K562 (cell line): ENCODE data around the gene ZNF554. TPM values are rescaled to one million over a fixed set of nuclear protein-coding genes. Genes with fewer than 3 reads are reported as not detected.

Experiments
- ATAC-seq: fragments of 200-7000 bp; cut with Tn5 transposase; 3 replicates; pipeline ENCODE4 v1.9.1; 2020; ENCODE audit warnings: moderate library complexity
- BruUV-seq: library from RNA; stranded (reverse); fragments of 400-500 nt; replicated peaks from 2 replicates; lab custom pipeline; 2021; lab: Mats Ljungman, UMichigan
- CTCF ChIA-PET: fragments of 300-600 bp; formaldehyde crosslinking; extraction: SDS; loops from one replicate; lab custom pipeline; 2021; ENCODE audit warnings: low intra/inter-chr PET ratio; lab: Yijun Ruan, JAX
- POLR2A ChIA-PET: fragments of 300-600, 350-650 bp; sonication (Branson Sonifier 250); formaldehyde crosslinking; extraction: SDS; loops from one replicate; lab custom pipeline; 2021; ENCODE audit warnings: antibody characterized with exemption, inconsistent platforms; lab: Yijun Ruan, JAX
- DNase-seq, 4 experiments: peaks; one replicate each; pipeline versions ENCODE4 v3.0.0 to v3.0.0-alpha.2; 2011 to 2018; ENCODE audit warnings: low spot score in 3 of 4, mixed read lengths in 3 of 4; ENCODE audit errors: extremely low read depth in 1 of 4
- FAIRE-seq: peaks from 2 replicates; lab custom pipeline; 2011; peaks lifted over from hg19 to GRCh38; lab: Jason Lieb, UNC
- H2AFZ ChIP-seq: 2 replicates; pipeline ENCODE4 v1.6.0; 2011; ENCODE audit warnings: low read depth, low read length, control low read depth, inconsistent platforms
- H3K27ac ChIP-seq: fragments of 200-600 bp; 3 replicates; pipeline ENCODE4 v1.8.0; 2011; ENCODE audit warnings: low read depth, mild to moderate bottlenecking, control low read depth, inconsistent platforms, low read length, moderate library complexity, mixed read lengths; ENCODE audit errors: extremely low read depth
- H3K27me3 ChIP-seq, 2 experiments: fragments of 300-600 bp in 1 of 2; 2 replicates in 1 of 2; 3 replicates in 1 of 2; pipeline versions ENCODE4 v1.6.0 to v1.8.0; 2011; ENCODE audit warnings: inconsistent platforms in 2 of 2, low read length in 2 of 2, mild to moderate bottlenecking in 1 of 2, mixed read lengths in 1 of 2, moderate library complexity in 1 of 2; ENCODE audit not compliant: control insufficient read depth in 2 of 2, insufficient read depth in 2 of 2
- H3K36me3 ChIP-seq: fragments of 300-600 bp; 3 replicates; pipeline ENCODE4 v1.8.0; 2011; ENCODE audit warnings: mild to moderate bottlenecking, low read length, inconsistent platforms; ENCODE audit not compliant: control insufficient read depth, insufficient read depth
- H3K4me1 ChIP-seq, 2 experiments: fragments of 200-600 bp in 1 of 2; replicated peaks in 1 of 2; 2 replicates in 1 of 2; 3 replicates in 1 of 2; pipeline versions ENCODE4 v1.5.1 to v1.8.0; 2011; ENCODE audit warnings: inconsistent platforms in 2 of 2, low read length in 2 of 2, mild to moderate bottlenecking in 1 of 2, mixed read lengths in 1 of 2, moderate library complexity in 1 of 2; ENCODE audit not compliant: control insufficient read depth in 2 of 2, insufficient read depth in 2 of 2
- H3K4me2 ChIP-seq: 2 replicates; pipeline ENCODE4 v1.6.1; 2011; ENCODE audit warnings: low read length, control low read depth, inconsistent platforms, mixed read lengths; ENCODE audit not compliant: insufficient read depth
- H3K4me3 ChIP-seq: fragments of 200-600 bp; sonication (generic), shearing (Covaris generic); 2 replicates; pipeline ENCODE4 v1.5.1; 2016; ENCODE audit warnings: control low read depth, inconsistent platforms
- H3K79me2 ChIP-seq: fragments of 200-600 bp; 3 replicates; pipeline ENCODE4 v1.8.0; 2011; ENCODE audit warnings: low read length, inconsistent platforms; ENCODE audit not compliant: control insufficient read depth, insufficient read depth
- H3K9ac ChIP-seq, 2 experiments: 2 replicates each; pipeline versions ENCODE4 v1.6.0 to v1.6.1; 2011; ENCODE audit warnings: low read depth in 2 of 2, low read length in 2 of 2, control low read depth in 1 of 2, inconsistent platforms in 1 of 2, mild to moderate bottlenecking in 1 of 2, mixed read lengths in 1 of 2; ENCODE audit not compliant: insufficient read depth in 1 of 2
- H3K9me1 ChIP-seq: one replicate; pipeline ENCODE4 v1.6.0; 2011; ENCODE audit warnings: inconsistent platforms, mild to moderate bottlenecking, low read length, moderate library complexity; ENCODE audit not compliant: control insufficient read depth, insufficient read depth
- H3K9me3 ChIP-seq: replicated peaks from 2 replicates; pipeline ENCODE4 v1.5.1; 2011; ENCODE audit warnings: low read depth, low read length, inconsistent platforms; ENCODE audit not compliant: control insufficient read depth, insufficient read depth
- H4K20me1 ChIP-seq: replicated peaks from 2 replicates; pipeline ENCODE4 v1.6.1; 2011; ENCODE audit warnings: low read length, inconsistent platforms, mixed read lengths; ENCODE audit not compliant: control insufficient read depth, insufficient read depth
- HINFP ChIP-seq: fragments of 450-650 bp; conservative IDR thresholded peaks from 2 replicates; pipeline ENCODE4 v1.6.1; 2016; ENCODE audit warnings: missing genetic modification characterization, low read depth, mild to moderate bottlenecking, control low read depth, missing compliant biosample characterization
- MAZ ChIP-seq, 2 experiments: fragments of 450-650 bp in 1 of 2; sonication (generic) in 1 of 2; formaldehyde crosslinking; IDR thresholded peaks in 1 of 2; conservative IDR thresholded peaks in 1 of 2; 2 replicates each; pipeline versions ENCODE4 v1.4.0 to v1.5.0; 2020; ENCODE audit warnings: mild to moderate bottlenecking in 1 of 2, missing genetic modification reagents in 1 of 2
- PHF20 ChIP-seq: fragments of 450-650 bp; IDR thresholded peaks from 2 replicates; pipeline ENCODE4 v1.6.1; 2018; ENCODE audit not compliant: partially characterized antibody
- RB1 ChIP-seq: fragments of 450-650 bp; IDR thresholded peaks from 2 replicates; pipeline ENCODE4 v1.6.1; 2017; ENCODE audit warnings: low read depth, mild to moderate bottlenecking
- VEZF1 ChIP-seq: fragments of 200-800 bp; sonication (Bioruptor generic); IDR thresholded peaks from 2 replicates; pipeline ENCODE4 v1.6.1; 2017; ENCODE audit warnings: missing genetic modification characterization, missing compliant biosample characterization
- ZNF165 ChIP-seq: fragments of 250-450 bp; sonication (Bioruptor Pico); IDR thresholded peaks from 2 replicates; pipeline ENCODE4 v1.4.0; 2020; ENCODE audit warnings: borderline replicate concordance
- WGBS: fragments of 100-300 bp; shearing (Covaris generic); methylation state at CpG from one replicate; pipeline ENCODE4 v1.1.6; 2016; ENCODE audit warnings: low coverage, mixed read lengths; ENCODE audit not compliant: insufficient coverage; ENCODE audit errors: missing lambda C conversion rate; 5-methylcytosine and 5-hydroxymethylcytosine counted together
- in situ Hi-C: fragments of 300-500 bp; cut with MboI; formaldehyde crosslinking; loops from 4 replicates; pipeline ENCODE4 v1.15.0; 2018; ENCODE audit warnings: inconsistent platforms, mixed read lengths
- intact Hi-C: fragments of 100-400 bp; cut with micrococcal nuclease; formaldehyde crosslinking; loops from 2 replicates; pipeline ENCODE4 v1.14.2; 2022
- polyA plus RNA-seq, 8 experiments: library from polyadenylated mRNA; depleted of rRNA in 4 of 8; stranded (reverse) in 5 of 8; unstranded in 3 of 8; fragments of >200 nt; fragmentation: Nextera tagmentation in 2 of 8; fragmentation: Illumina TruSeq in 1 of 8; extraction: Ambion mirVana in 2 of 8; extraction: Trizol in 1 of 8; gene quantifications; 2 replicates each; pipeline versions ENCODE4 v1.2.1 to v1.2.3, GENCODE V29; 2011 to 2014; ENCODE audit warnings: inconsistent platforms in 1 of 8, missing spikeins in 1 of 8
- total RNA-seq, 7 experiments: library from RNA; depleted of rRNA in 6 of 7; stranded (reverse); fragments of >200 nt in 6 of 7; fragmentation: Illumina TruSeq in 2 of 7; extraction: Trizol in 2 of 7; gene quantifications; 2 replicates each; pipeline versions ENCODE4 v1.2.1 to v1.2.3, GENCODE V29; 2011 to 2021; ENCODE audit warnings: low replicate concordance in 1 of 7

Gene ZNF554
- total and polyA plus RNA-seq, 9 of the 15 experiments (the other 6 are each of a cell fraction or from before 2014, with no cell fraction given): 0.07 to 1.8 (median 1.1) TPM

- TF ChIP-seq MAZ (CRISPR knock-in tag; conservative IDR thresholded peaks at IDR 0.05 in 1 of 2, IDR thresholded peaks at IDR 0.05 in 1 of 2): peak; percentile 50 to 62; a peak in 3 of 4 replicates
- peak; percentile 73 for TF ChIP-seq VEZF1 (CRISPR knock-in tag)
- peak; percentile 32 for TF ChIP-seq PHF20
- TF ChIP-seq ZNF165 (CRISPR knock-in tag): no peak
Observed at GRCh38 chr19:2840794-2841791, 21.4 kb downstream of the ZNF554 start, which contains the start of gene ZNF555 (continued).

DNA sequence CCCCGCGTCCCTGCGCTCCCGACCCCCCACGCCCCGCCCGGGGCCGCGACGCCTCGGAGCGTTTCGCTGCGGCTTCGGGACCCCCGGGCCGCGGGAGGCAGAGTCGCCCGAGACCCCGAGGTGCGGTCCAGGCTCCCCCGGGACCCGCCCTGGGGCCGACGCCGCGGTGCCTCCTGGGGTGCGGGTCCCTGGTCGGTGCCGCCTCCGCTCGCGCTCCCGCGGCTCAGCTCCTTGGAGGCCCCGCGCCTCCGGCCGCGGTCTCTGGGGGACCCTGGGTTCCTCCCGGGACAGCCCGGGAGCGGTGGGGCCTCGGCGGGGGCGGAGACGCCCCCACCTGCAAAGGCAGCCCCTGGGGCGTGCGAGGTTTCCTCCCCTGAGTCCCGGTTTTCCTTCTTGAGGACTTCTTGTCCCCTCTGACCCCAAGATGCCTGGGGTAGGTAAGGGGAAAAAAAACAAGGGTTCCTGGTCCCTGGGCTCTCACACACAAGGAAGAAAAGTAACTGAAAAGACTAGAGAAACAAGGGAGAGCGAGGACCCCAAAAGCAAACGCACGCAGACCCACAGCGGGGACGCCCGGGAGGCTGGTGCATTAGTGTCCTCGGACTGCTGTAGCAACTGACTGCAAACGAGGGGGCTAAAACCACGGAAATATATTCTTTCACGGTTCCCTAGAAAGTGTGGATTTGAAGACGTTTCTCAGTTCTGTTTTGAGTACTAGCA is 22.3 kb downstream of the ZNF554 start:
- peak; percentile 75 for FAIRE-seq
- no peaks in the 10 kb centered on the region for H4K20me1 ChIP-seq
- in situ Hi-C loops (no loop called here), intact Hi-C loops (loop anchor here (1.0 kb wide), 1 partner anchor 108 kb away; no protein-coding TSS in a partner anchor)
- H3K4me1 ChIP-seq: peaks cover 6 to 24% of the 10 kb centered on the region in 2 experiments; a peak in 4 of 5 replicates
- peak overlapping the region; percentile 90 to 93 for H3K9ac ChIP-seq
- H3K36me3 ChIP-seq: no peaks in the 10 kb centered on the region
- H3K27me3 ChIP-seq: no peaks in the 10 kb centered on the region
- peak overlapping the region; percentile 91 for H2AFZ ChIP-seq
- peak overlapping the region; percentile 96 for H3K27ac ChIP-seq
- H3K9me3 ChIP-seq: 0 out of 2 replicates have a peak, but pooled peaks cover 3% of the 10 kb centered on the region
- POLR2A ChIA-PET: interaction anchor here (0.6 to 1.3 kb wide), 10 partner anchors 13 to 109 kb away, joined by 3 to 6 read pairs (median 4); no protein-coding TSS in a partner anchor
- peak overlapping the region; percentile 87 for H3K4me2 ChIP-seq
- peak; percentile 20 to 61 (median 50) for DNase-seq
- H3K79me2 ChIP-seq: peaks cover 8% of the 10 kb centered on the region; the same call in 2 of the 3 replicates
- TSS peak; percentile 44 for BruUV-seq
- CTCF ChIA-PET: no interaction called here
- peak overlapping the region; percentile 83 for H3K4me3 ChIP-seq
- WGBS: 7% methylated on average over 45 of the region's 62 CpGs
- ATAC-seq: peak; percentile 37
- no peaks in the 10 kb centered on the region for H3K9me1 ChIP-seq
- TF ChIP-seq RB1 (0 out of 2 replicates have a peak, but pooled peaks have one; percentile 28), HINFP (tag) (no peak)
